PFSK-1 (cell line): Measurements from ENCODE around the gene RGS6.

ENCODE experiments used
- FOXP2 ChIP-seq: optimal IDR thresholded peaks from 2 replicates; pipeline ENCODE3; 2011; ENCODE audit warnings: borderline replicate concordance, control low read depth, inconsistent platforms; ENCODE audit not compliant: insufficient read depth; ENCODE audit errors: extremely low read length, extremely low read depth
- POLR2AphosphoS5 ChIP-seq: IDR thresholded peaks from 2 replicates; pipeline ENCODE4 v1.6.1; 2012; ENCODE audit warnings: low read depth, mild to moderate bottlenecking, control low read depth, low read length, moderate library complexity
- SIN3A ChIP-seq: IDR thresholded peaks from 2 replicates; pipeline ENCODE4 v1.6.1; 2012; ENCODE audit warnings: mild to moderate bottlenecking, low read length, moderate library complexity, borderline replicate concordance; ENCODE audit not compliant: insufficient read depth
- TAF1 ChIP-seq: IDR thresholded peaks from 2 replicates; pipeline ENCODE4 v1.6.1; 2012; ENCODE audit warnings: low read length, control low read depth, borderline replicate concordance; ENCODE audit not compliant: insufficient read depth
- TF ChIP-seq, protein P1 (sequence below), 2 experiments: IDR thresholded peaks; 2 replicates each; pipeline versions ENCODE4 v1.6.1 to v1.8.0; 2011 to 2012; ENCODE audit warnings: low read depth in 2 of 2, low read length in 2 of 2, control low read depth in 1 of 2, inconsistent platforms in 1 of 2, mild to moderate bottlenecking in 1 of 2, moderate library complexity in 1 of 2; ENCODE audit not compliant: insufficient read depth in 1 of 2

DNA sequence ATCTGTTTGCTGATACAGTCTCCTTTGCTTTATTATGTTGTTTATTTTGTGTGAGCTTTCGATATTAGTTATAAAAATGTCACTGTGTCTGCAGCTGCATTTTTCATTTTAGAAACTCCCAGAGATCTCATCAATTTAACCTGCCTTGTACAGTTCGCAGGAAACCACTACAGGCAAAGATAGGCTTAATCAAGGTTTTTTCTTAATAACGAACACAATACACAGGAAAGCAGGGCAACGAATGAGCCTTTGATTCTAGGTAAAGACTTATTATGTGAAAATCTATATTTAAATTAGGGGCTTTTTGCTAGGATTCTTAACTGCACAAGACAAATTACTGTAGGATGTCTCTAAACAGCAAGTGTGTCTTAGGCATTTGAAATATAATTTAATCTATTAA is 191.9 kb downstream of the RGS6 start:
- TF ChIP-seq, protein P1, sequence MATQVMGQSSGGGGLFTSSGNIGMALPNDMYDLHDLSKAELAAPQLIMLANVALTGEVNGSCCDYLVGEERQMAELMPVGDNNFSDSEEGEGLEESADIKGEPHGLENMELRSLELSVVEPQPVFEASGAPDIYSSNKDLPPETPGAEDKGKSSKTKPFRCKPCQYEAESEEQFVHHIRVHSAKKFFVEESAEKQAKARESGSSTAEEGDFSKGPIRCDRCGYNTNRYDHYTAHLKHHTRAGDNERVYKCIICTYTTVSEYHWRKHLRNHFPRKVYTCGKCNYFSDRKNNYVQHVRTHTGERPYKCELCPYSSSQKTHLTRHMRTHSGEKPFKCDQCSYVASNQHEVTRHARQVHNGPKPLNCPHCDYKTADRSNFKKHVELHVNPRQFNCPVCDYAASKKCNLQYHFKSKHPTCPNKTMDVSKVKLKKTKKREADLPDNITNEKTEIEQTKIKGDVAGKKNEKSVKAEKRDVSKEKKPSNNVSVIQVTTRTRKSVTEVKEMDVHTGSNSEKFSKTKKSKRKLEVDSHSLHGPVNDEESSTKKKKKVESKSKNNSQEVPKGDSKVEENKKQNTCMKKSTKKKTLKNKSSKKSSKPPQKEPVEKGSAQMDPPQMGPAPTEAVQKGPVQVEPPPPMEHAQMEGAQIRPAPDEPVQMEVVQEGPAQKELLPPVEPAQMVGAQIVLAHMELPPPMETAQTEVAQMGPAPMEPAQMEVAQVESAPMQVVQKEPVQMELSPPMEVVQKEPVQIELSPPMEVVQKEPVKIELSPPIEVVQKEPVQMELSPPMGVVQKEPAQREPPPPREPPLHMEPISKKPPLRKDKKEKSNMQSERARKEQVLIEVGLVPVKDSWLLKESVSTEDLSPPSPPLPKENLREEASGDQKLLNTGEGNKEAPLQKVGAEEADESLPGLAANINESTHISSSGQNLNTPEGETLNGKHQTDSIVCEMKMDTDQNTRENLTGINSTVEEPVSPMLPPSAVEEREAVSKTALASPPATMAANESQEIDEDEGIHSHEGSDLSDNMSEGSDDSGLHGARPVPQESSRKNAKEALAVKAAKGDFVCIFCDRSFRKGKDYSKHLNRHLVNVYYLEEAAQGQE (IDR thresholded peaks at IDR 0.05; ENCODE audit: insufficient read depth in 1 of 2, low read depth in 2 of 2, low read length in 2 of 2) = no peak
- TF ChIP-seq POLR2AphosphoS5 (no peak), SIN3A (no peak), TAF1 (no peak), FOXP2 (no peak)
